ENCODE data around the gene EIF3L.
A peak's percentile ranks its signal among the peaks of the same experiment; 100 is the strongest.

The EIF3L gene

DNA sequence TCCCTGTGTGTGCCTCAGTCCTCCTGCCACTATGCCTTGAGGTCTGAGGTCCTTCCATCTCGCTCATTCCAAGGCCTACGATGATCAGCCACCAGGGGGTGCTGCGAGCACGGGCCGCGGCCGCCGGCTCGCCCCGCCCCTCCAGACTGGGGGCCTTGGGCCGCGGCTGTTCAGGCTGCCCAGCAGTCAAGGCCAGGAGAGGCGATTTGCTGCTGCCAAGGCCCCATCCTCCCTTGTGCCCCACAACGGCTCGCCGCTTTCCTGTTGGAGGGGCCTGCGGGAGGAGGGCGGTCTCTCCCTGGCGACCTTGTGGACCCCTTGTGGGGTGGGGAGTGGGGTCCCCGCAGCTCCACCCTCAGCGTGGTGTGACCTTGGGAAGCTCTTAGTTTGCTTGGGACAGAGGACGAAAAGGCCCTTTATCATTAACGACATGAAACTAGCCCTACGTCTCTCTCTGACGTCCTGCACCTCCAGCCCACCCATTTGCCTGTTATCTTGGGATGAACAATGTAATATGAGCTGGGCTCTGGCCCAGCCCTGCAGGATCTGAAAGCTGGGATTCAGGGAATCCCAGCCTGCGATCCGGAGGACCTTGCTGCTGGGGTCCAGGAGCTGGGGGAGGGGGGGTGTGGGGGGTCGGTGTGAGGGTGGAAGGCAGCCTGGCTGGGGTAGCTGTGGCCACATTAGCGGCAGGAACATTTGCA lies 31.4 kb upstream of the EIF3L start:
- peak; percentile 70 for DNase-seq

DNA sequence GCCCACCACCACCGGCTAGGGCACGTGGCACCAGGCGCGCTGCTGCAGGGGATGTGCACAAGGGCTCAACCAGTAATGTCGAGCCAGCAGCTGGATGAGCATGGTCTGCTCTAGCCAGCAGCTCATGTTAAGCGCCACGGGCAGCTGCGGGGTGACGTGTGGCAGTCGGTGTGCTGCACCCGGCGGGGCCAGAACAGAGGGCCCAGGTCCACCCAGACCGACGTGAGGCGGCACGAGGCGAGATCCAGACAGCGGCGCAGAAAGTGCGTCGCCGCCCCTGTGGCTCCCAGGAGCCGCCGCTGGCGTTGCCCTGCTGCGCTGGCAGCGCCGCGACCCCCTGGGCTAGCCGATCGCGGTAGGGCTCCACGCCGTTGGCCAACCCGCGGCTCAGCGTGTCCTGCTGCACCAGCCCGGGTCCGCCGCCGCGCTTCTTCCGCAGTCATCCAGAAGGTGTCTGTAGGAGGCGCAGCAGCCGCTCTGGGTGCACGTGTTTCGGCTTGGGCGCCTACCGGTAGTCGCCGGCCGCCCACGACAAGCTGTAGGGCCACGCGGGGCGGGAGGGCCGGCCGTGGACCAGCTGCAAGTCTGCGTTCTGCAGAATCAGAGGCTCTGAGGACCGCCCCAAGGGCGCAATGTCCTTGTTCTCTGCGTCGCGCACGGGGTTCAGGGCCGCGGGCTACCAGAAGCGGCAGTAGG lies 30.7 kb upstream of the EIF3L start:
- DNase-seq, result peak; percentile 48

DNA sequence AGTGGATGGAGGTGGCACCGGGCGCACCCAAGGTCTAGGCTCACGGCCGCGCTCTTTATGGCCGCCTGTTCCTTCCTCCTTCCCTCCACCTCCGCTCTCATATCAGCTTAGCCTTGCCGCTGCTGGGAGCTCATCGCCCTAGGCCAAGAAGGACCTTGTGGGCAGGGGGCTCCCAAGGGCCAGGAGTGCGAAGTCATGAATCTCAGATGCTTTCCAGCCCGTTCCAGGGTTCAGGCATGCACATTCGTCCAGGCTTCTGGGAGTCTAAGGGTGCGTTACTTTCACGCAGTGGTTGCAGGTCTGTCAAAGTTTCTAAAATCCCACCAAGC lies 30.1 kb upstream of the EIF3L start:
- DNase-seq, result no peak

DNA sequence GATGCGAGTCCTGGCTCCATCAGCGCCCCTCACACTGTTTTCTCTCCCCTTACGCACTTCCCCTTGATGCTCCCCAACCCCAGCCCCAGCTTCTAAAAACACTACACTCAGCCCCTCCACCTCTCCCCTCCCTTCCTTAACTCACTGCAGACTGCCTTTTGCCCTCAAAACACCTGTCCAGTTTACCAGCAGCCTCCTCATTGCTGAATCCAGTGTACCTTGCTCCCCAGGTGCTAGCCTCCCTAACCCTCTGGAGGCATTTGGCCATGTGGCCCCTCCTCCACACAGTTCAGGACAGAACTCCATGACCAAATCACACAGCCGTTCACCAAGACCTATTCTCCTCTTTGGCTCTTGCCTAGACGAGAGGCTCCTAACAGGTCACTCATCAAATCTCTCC lies 28.9 kb upstream of the EIF3L start:
- no peak for DNase-seq

DNA sequence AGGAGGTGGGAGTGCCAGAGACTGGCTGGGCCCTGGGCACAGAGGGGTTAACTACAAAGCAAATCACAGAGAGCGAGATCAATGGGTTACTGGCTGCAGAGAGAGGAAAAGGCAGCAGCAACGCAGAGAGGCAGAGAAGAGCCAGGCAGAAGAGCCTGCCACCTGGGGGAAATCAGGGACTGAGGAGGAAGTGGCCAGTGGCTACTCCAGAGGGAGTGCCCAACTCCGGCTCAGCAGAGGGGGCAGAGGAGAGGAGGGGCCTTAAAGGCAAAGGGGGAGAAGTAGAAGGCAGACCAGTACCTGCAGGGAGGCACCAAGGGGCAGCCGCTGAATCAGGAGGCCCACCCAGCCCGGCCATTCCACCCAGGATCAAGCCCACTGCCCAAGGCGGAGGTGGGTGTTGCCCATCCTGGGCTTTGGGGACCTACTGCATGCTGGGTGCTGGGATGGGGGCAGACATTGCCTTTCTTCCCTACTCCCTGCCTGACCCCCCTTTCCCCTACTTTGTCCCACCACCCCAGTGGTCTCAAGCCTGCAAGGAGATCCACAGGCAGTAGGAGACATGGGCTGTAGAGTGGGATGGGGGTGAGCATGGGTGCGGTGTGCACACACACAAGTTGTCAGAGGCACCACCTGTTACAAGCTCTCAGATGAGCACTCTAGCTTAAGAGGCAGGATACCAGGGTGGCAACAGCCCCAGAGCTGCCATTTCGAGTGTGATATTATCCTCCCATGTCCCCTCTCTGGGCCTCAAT lies 27.0 kb upstream of the EIF3L start:
- no peak for DNase-seq

DNA sequence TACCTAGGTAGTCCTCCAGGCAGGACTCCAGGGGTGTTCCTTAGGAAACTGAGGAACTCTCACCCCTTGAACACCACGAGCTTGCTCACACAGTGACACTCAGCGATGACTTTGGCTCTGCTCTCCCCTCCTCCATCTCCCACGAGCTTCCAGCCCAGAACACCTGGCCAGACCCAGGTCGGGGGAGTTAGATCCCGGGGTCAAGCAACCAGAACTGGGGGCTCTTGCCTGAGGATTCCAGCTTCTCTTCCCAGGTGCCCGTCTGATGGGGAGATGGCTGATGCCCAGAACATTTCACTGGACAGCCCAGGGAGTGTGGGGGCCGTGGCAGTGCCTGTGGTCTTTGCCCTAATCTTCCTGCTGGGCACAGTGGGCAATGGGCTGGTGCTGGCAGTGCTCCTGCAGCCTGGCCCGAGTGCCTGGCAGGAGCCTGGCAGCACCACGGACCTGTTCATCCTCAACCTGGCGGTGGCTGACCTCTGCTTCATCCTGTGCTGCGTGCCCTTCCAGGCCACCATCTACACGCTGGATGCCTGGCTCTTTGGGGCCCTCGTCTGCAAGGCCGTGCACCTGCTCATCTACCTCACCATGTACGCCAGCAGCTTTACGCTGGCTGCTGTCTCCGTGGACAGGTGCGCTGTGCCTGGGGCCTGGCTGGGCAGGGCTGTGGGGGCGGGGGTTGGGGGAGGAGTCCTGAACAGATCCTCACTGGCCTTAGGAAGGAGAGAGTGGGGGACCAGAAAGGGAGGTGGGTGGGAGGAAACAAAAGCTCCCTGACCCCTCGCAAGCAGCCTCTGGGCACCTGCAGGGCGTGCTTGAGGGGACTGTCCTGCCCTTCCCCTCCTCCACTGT lies 25.9 kb upstream of the EIF3L start, which contains the start of gene GALR3:
Gene GALR3, plus strand, starts transcription at position 249 of the 852 bp plus-strand sequence. Its CDS starts 25 bp downstream, at position 274.
- no peak for DNase-seq

DNA sequence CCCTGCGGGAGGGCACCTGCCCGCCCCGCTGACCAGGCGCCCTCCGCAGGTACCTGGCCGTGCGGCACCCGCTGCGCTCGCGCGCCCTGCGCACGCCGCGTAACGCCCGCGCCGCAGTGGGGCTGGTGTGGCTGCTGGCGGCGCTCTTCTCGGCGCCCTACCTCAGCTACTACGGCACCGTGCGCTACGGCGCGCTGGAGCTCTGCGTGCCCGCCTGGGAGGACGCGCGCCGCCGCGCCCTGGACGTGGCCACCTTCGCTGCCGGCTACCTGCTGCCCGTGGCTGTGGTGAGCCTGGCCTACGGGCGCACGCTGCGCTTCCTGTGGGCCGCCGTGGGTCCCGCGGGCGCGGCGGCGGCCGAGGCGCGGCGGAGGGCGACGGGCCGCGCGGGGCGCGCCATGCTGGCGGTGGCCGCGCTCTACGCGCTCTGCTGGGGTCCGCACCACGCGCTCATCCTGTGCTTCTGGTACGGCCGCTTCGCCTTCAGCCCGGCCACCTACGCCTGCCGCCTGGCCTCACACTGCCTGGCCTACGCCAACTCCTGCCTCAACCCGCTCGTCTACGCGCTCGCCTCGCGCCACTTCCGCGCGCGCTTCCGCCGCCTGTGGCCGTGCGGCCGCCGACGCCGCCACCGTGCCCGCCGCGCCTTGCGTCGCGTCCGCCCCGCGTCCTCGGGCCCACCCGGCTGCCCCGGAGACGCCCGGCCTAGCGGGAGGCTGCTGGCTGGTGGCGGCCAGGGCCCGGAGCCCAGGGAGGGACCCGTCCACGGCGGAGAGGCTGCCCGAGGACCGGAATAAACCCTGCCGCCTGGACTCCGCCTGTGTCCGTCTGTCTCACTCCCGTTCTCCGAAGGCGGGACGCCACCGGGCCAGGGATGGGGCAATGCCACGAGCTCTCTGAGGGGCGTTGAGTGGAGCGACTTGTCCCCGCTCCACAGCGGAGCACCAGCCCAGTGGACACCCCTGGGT lies 24.3 kb upstream of the EIF3L start:
- DNase-seq, result no peak

DNA sequence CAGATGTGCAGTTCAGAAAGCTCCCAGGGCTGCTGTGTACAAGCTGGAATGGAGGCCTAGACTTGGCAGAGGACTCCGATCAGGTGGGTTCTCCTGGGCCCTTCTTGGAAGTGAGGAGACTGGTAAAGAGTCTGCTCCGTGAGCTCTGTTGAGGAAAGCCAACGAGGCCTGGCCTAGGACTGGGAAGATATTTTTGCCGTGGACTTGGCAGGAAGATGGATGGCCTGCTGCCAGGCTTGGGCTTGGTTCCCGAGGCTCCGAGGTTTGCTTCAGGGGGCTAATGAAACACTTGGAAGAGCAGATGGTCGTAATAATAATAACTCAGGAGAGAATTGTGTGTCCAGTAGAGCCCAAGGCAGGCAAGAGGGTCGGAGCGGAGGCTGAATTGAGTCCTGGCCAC lies 22.2 kb upstream of the EIF3L start:
- peak; percentile 71 for DNase-seq

DNA sequence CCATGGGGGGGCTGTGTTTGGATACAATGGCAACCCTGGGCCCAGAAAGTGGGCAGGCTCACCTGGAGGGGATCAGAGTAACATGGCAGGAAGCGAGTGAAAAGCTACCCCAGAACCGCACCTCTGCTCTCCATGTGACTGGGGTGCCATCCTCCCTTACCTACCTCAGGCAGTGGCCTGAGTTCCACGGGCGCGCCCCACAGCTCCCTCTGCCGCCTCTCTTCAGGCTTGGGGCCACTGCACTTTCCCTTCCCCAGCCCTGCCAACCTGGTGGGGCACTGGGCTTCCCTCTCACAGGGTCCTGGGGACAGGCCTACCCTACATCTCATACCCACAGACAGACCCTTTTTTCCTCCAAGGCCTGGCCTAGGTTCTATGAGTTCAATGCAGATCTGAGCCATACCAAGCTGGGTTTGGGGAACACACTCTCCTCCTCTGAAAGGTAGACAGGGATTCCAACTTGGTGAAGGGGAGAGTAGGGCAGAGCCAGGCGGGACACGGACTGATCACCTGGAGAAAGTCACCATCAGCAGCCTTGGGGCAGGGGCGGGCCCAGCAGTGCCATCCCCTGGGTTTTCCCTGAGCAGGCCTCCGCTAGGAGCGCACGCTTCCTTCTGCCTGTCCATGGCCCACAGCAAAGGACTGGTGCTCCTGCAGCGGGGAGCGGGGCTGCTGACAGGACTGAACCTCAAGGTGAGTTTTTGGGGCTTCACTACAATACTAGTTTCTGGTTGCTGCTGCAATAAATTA lies 19.0 kb upstream of the EIF3L start:
- no peak for DNase-seq

DNA sequence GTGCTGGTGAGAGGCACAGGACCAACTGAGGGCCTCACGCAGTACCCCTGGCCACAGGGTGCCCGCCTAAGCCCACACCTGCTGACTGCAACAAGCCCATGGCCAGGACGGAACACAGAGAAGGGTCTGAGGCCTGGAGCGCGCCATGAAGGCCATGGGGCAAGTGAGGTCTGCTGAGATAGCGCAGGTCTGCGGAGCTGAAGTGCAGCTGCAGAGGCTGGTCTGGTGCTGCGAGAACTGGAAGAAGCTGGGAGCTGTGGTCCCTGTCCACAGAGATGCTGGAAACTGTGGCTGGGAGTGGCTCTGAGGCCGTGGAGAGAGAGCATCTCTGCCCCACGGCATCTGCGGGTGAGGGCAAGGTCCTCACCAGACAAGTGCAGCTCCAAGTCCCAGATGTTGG lies 17.7 kb upstream of the EIF3L start:
- no peak for DNase-seq

DNA sequence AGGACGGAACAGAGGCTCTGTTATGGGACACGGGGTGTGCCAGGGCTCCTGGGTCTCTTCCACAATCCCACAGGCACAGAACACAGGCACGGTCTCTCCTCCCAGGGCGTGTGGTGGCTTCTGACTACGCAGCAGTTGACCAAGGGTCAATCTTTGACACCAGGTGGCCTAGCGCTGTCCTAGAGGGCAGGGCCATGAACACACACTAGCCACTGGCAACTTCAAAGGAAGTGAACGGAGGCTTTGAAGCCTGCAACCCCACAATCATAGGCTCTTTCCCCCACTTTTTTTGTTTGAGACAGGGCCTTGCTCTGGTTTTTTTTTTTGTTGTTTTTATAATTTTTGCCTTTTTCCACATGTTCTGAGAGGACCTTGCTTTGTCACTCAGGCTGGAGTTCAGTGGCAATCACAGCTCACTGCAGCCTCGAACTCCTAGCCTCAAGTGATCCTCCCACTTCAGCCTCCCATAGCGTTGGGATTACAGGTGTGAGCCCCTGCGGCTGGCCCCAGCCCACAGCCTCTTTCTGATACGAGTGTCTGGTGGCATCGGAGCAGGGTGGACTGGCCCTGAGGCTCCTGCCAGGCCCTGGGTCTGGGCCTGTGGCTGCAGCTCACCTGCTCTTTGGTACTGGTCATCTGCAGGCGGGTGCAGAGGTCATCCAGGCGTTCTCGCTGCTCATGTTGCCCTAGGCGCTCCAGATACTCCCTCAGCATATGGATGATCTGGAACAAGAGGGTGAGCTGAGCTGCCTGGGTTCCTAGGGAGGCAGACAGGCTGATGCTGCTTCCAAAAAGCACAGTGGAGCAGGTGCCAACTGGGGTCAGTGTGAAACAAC lies 17.0 kb upstream of the EIF3L start:
- DNase-seq, result no peak

DNA sequence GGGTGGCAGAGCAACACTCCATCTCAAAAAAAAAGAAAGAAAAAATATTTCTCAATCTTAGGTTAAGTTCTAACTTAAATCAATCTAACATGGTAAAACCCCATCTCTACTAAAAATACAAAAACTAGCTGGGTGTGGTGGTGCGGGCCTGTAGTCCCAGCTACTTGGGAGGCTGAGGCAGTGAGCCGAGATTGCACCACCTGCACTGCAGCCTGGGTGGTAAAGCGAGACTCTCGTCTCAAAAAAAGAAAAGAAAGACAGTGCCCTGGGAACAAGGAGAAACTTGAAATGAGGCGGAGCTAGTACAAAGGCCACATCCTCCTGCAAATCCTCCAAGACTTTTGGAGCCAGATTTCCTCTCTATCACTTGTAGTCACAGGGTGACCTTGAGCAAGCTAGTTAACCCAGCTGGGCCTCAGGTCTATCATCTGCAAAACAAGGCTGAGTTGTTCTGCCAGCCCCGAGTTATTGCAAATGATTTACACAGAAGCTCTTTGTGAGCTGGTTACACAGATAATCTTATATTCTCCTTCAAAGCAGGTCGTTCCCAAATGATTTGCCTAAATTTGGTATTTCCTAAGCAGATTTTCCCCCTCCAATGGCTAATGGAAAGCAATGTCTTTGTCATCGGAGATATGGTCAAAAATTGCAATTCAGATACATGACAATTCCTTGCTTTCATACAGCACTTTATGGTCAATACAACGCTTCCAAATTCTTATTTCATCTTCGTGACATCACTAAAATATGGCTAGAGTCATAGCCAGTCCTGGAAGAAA lies 7.0 kb upstream of the EIF3L start:
- no peak for DNase-seq

DNA sequence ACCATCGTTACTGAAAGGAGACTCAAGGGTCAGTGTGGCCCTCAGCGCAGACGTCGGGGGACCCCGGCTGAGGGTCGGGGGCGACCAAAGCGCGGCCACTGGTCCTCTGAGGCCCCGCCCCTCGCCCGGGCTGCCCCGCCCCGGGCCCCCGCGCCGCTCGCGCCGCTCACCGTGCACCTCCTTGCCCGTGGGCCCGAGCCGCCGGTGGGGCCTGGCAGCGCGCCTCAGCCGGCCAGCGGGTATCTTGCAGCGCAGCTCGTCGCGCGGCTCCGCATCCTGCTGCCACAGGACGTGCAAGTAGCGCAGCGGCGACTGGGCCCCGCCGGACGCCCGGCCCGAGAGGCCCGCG lies 5.5 kb upstream of the EIF3L start:
- peak; percentile 72 for DNase-seq

DNA sequence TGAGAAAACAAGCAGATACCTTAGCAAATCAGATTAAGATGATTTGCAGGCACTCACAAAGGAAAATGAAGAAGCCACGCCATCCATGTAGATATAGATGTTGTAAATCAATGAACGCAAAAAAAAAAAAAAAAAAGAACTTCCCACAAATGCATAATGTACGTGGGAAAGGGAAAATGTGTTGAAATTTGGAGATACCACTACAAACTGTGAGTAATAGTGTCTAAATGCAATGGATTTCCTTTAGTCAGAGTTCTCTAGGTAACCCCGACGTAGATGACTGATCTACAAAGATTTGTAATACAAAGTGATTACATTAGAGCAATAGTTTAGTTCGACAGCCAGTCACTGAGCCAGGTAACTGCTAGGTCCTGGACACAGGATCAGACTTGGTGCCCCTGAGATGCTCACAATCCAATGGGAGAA lies 4.3 kb upstream of the EIF3L start:
- no peak for DNase-seq

DNA sequence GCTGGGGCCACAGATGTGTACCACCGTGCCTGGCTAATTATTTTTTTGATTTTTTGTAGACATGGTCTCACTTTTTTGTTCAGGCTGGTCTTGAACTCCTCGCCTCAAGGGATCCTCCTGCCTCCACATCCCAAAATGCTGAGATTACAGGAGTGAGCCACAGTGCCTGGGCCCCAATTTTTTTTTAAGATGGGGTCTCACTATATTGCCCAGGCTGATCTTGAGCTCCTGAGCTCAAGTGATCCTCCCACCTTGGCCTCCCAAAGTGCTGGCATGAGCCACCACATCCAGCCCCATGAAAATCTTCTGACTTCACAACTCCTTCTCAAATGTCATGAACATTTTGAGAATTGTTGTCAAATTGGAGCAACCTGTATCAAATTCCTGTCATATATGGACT lies 2.8 kb upstream of the EIF3L start:
- no peak for DNase-seq

DNA sequence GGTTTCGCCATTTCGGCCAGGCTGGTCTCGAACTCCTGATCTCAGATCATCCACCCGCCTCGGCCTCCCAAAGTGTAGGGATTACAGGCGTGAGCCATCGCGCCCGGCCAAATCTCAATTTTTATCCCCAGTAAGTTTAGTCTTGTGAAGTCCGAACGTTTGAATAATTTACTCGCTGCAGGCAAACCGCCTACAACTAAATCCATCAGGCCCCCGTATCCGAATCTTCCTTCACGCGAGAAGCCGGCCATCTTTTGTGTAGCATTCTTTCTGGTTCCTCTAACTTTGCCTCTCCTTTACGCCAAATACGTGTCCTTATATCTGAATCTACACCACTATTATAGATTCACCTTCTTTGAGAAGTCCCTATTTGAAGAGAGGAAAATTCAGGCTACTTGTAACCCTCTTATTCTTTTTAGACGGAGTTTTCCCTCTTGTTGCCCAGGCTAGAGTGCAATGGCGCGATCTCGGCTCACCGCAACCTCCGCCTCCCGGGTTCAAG lies 581 bp upstream of the EIF3L start:
- peak; percentile 17 for DNase-seq

DNA sequence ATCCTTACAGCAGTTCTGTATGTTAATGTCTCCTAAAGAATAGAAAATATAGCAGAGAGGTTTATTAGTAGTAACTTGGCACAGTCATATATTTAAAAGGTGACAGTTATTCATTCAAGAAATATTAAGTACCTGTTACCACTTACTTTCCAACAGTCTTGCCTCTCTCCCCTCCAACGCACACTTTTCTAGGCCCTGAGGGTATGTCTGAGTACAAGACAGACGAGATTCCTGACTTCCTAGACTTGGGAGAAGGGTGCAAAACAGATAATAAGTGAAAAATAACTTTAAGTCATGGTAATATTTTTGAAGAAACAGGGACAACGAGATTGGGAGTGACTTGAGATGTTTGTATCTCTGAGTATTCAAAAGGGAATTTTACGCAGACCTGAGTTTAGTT lies 1.6 kb downstream of the EIF3L start:
- DNase-seq, result no peak

DNA sequence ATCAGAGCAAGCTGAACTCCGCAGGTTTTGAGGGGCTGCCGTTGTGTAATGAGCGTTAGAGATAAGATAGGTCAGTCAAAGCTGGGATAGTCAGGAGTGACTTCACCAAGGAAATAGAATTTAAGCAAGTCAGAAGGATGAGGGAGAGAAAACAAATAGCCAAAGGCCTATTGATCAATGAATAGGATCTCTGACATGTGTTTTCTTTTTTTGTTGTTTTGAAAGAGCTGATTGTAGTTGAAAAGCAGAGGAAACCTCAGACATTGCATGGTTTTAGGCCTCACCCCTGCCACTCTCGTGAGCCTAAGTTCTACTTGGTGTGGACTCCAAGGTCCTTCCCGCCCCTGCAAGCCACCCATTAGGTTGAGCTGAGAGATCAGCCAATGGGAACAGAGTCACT lies 3.2 kb downstream of the EIF3L start:
- DNase-seq, result no peak

DNA sequence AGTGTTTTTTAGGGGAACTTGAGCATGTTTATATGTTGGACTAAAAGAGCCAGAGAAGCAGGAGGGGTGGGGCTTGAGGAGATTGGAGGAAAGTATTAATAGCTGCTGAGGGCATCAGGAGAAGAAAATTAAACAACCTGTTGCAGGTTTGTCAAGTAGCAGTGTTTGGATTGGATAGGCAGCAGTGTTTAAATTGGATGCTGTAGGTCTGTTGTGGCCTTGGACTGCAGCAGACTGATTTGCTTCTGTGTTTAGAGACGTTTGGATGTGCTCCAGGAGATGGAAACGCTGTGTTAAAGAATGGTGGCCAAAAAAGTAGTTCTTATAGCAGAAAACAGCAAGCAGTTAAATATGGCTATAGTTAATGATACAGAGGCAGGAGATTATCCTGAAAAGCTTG lies 5.7 kb downstream of the EIF3L start:
- DNase-seq, result no peak

Measured in NCI-H1092 treated with DMSO at 0.1 percent for 48 hours (cell line).